Measurements from ENCODE around the gene AOC2.
"Not testable (repeated sequence)": the region's sequence is repeated elsewhere in the genome, so short reads cannot be mapped to it uniquely, and the experiment has no call there.

AOC2 gene

DNA sequence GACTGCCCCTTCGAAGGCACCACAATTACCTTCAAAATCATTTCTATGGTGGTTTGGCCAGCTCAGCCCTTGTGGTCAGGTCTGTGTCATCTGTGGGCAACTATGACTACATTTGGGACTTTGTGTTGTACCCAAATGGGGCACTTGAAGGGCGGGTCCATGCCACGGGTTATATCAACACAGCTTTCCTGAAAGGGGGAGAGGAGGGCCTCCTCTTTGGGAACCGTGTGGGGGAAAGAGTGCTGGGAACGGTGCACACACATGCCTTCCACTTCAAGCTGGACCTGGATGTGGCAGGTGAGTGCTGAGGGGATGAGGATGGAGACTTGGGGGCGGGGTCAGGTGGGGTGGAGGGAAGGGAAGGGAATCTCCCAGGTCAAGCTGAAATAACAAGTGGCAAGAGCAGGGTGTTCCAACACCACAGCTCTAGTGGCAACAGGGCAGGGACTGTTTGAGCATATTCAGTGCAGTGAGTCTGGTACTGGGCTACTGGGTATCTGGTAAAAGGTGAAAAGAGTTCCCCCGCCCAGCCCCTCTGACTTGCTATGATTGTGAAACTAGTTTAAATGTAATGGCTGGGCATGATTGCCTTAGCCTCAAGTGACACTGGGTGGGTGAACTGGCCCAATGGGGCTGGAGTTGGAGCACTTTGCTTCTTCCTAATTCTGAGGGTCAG is 1.7 kb downstream of the AOC2 start:
- H3K4me1 ChIP-seq (ENCODE audit: control insufficient read depth in 1 of 2, insufficient read depth in 2 of 2, low read length in 2 of 2), result peaks cover 10 to 13% of the 10 kb centered on the region in 2 donors
- H3K36me3 ChIP-seq (ENCODE audit: control insufficient read depth in 1 of 2, insufficient read depth in 2 of 2, low read length in 2 of 2), result peaks cover 37 to 44% of the 10 kb centered on the region in 2 donors
- H3K9me3 ChIP-seq (ENCODE audit: control insufficient read depth in 1 of 2, low read length in 2 of 2), result no peaks in the 10 kb centered on the region
- H3K9ac ChIP-seq (ENCODE audit: low read depth in 1 of 2, low read length in 2 of 2), result no peak overlapping the region
- no peak overlapping the region for H3K4me3 ChIP-seq (ENCODE audit: low read depth in 1 of 2, low read length in 2 of 2)
- no peaks in the 10 kb centered on the region for H3K27me3 ChIP-seq (ENCODE audit: control insufficient read depth in 1 of 2, insufficient read depth in 2 of 2, low read length in 2 of 2)
- H3K27ac ChIP-seq (ENCODE audit: low read depth, low read length), result no peak overlapping the region

DNA sequence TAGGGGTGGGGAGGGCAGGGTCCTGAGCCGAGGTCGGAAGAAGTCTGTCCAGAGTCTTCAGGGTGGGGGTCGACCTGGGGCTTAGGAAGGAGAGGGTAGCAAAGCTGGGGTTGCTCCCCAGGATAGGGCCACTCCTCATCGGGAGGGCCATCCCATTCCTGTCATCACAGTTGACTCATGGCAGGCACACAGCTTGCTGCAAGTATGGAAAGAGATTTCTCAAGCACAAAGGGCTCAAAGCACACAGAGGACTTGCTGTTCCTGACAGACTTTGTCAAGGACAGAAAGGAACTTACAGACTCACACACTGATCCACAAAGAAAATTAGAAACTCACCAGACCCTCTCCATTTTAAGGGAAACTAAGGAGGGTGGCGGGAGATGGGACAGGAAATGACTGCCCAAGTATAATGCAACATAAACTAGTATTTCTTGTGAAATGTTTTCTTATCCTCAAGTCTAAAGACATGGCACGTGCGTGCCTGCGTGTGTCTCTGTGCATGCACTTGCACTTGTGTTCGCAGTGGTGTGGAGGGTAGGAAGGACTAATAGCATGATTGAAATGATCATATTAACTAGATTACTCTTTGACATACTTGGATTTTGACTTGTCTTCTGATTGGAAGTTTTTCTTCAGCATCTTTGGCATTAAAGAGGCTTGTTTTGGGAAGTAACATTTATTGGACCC is 2.4 kb downstream of the AOC2 start:
- Histone ChIP-seq H3K27ac (ENCODE audit: low read depth, low read length) (no peak overlapping the region), H3K36me3 (ENCODE audit: control insufficient read depth in 1 of 2, insufficient read depth in 2 of 2, low read length in 2 of 2) (peaks cover 31 to 38% of the 10 kb centered on the region in 2 donors), H3K4me3 (ENCODE audit: low read depth in 1 of 2, low read length in 2 of 2) (no peak overlapping the region), H3K9me3 (ENCODE audit: control insufficient read depth in 1 of 2, low read length in 2 of 2) (no peaks in the 10 kb centered on the region), H3K4me1 (ENCODE audit: control insufficient read depth in 1 of 2, insufficient read depth in 2 of 2, low read length in 2 of 2) (peaks cover 10 to 13% of the 10 kb centered on the region in 2 donors), H3K9ac (ENCODE audit: low read depth in 1 of 2, low read length in 2 of 2) (no peak overlapping the region), H3K27me3 (ENCODE audit: control insufficient read depth in 1 of 2, insufficient read depth in 2 of 2, low read length in 2 of 2) (no peaks in the 10 kb centered on the region)

DNA sequence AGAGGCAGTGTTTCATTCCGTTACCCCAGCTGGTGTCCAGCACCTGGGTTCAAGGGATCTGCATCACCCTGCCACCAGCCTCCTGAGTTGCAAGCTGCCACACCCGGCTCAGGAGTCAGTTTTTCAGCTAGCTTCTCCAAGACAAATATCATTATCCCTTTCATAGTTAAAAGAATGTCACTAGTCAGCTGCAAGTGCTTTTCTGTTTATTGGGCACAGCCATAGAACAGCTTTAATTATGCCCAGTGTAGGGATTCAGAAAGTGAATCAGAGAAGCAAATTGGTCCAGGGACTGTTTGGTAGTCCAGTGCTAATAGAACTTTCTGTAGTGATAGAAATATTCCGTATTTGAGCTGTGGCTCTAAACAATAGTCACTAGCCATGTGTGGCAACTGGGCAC is 3.7 kb downstream of the AOC2 start:
- Histone ChIP-seq H3K27me3 (ENCODE audit: control insufficient read depth in 1 of 2, insufficient read depth in 2 of 2, low read length in 2 of 2) (no peaks in the 10 kb centered on the region), H3K9ac (ENCODE audit: low read depth in 1 of 2, low read length in 2 of 2) (no peak overlapping the region), H3K36me3 (ENCODE audit: control insufficient read depth in 1 of 2, insufficient read depth in 2 of 2, low read length in 2 of 2) (peaks cover 19 to 24% of the 10 kb centered on the region in 2 donors), H3K9me3 (ENCODE audit: control insufficient read depth in 1 of 2, low read length in 2 of 2) (no peaks in the 10 kb centered on the region), H3K4me1 (ENCODE audit: control insufficient read depth in 1 of 2, insufficient read depth in 2 of 2, low read length in 2 of 2) (peaks cover 10 to 13% of the 10 kb centered on the region in 2 donors), H3K4me3 (ENCODE audit: low read depth in 1 of 2, low read length in 2 of 2) (no peak overlapping the region), H3K27ac (ENCODE audit: low read depth, low read length) (no peak overlapping the region)

DNA sequence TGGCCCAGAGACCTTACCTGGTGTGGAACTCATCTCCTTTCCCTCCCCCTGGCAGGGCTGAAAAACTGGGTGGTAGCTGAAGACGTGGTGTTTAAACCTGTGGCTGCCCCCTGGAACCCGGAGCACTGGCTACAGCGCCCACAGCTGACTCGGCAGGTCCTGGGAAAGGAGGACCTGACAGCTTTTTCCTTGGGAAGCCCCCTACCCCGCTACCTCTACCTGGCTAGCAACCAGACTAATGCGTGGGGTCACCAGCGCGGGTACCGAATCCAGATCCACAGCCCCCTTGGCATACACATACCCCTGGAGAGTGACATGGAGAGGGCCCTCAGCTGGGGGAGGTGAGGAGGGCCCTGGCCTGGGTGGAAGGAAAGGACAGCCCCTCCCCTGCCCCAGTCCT is 4.7 kb downstream of the AOC2 start:
- Histone ChIP-seq H3K27me3 (ENCODE audit: control insufficient read depth in 1 of 2, insufficient read depth in 2 of 2, low read length in 2 of 2) (no peaks in the 10 kb centered on the region), H3K9ac (ENCODE audit: low read depth in 1 of 2, low read length in 2 of 2) (no peak overlapping the region), H3K9me3 (ENCODE audit: control insufficient read depth in 1 of 2, low read length in 2 of 2) (no peaks in the 10 kb centered on the region), H3K4me1 (ENCODE audit: control insufficient read depth in 1 of 2, insufficient read depth in 2 of 2, low read length in 2 of 2) (peaks cover 10 to 13% of the 10 kb centered on the region in 2 donors), H3K4me3 (ENCODE audit: low read depth in 1 of 2, low read length in 2 of 2) (no peak overlapping the region), H3K36me3 (ENCODE audit: control insufficient read depth in 1 of 2, insufficient read depth in 2 of 2, low read length in 2 of 2) (peaks cover 12 to 18% of the 10 kb centered on the region in 2 donors), H3K27ac (ENCODE audit: low read depth, low read length) (no peak overlapping the region)

DNA sequence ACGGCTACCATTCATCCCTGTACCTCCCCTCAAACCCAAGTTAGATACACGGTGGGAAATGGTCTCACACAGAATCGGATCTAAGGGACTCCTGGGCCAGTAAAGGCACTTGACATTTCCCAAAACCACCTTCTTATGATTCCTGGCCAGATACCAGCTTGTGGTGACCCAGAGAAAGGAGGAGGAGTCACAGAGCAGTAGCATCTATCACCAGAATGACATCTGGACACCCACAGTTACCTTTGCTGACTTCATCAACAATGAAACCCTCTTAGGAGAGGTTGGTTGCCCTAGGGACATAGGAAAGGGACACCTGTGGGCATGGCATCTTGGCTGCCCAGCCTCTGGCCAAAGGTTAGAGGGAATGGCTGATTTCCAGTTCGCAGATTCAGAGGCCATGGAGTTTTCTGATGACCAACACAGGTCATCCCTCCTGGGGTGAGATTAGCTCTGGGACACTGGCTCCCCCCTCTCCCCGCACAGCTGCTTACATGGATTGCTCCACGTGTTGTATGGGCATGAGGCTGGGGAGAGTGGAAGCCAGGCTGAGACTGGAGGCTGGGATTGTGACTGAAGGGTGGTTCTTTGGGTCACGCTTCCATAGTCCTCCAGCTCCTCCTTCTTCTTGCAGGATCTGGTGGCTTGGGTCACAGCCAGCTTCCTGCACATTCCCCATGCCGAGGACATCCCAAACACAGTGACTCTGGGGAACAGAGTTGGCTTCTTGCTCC is 5.2 kb downstream of the AOC2 start:
- Histone ChIP-seq H3K4me3 (ENCODE audit: low read depth in 1 of 2, low read length in 2 of 2) (peak overlapping the region; percentile 11 to 41), H3K27ac (ENCODE audit: low read depth, low read length) (no peak overlapping the region), H3K4me1 (ENCODE audit: control insufficient read depth in 1 of 2, insufficient read depth in 2 of 2, low read length in 2 of 2) (peaks cover 10 to 13% of the 10 kb centered on the region in 2 donors)

DNA sequence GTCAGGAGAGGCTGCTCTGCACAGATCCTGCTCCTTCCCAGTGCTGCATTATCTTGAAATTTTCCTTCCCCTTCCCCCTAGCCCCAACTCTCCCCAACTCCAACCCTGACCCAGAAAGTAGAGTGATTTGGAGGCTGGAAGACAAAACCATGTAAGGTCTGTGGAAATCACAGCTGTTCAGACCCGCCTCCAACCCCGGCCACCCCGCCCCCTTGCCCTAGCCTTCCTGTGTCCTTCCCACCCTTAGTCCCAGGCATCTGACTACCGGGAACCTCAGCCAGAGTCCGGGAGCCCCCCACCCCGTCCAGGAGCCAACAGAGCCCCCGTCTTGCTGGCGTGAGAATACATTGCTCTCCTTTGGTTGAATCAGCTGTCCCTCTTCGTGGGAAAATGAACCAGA is 6.6 kb downstream of the AOC2 start, which contains the start of gene AOC3:
AOC3 (plus strand) TSS at position 246 of the 400 bp plus-strand sequence; CDS start at position 391, 145 bp downstream.
- H3K27me3 ChIP-seq (ENCODE audit: control insufficient read depth in 1 of 2, insufficient read depth in 2 of 2, low read length in 2 of 2), result no peaks in the 10 kb centered on the region
- H3K4me1 ChIP-seq (ENCODE audit: control insufficient read depth in 1 of 2, insufficient read depth in 2 of 2, low read length in 2 of 2), result peaks cover 10 to 13% of the 10 kb centered on the region in 2 donors
- no peaks in the 10 kb centered on the region for H3K36me3 ChIP-seq (ENCODE audit: control insufficient read depth in 1 of 2, insufficient read depth in 2 of 2, low read length in 2 of 2)
- H3K27ac ChIP-seq (ENCODE audit: low read depth, low read length), result peak within 1 kb of the TSS; percentile 42
- H3K9me3 ChIP-seq (ENCODE audit: control insufficient read depth in 1 of 2, low read length in 2 of 2), result no peaks in the 10 kb centered on the region
- H3K9ac ChIP-seq (ENCODE audit: low read depth in 1 of 2, low read length in 2 of 2), result no peak within 1 kb of the TSS
- peak within 1 kb of the TSS; percentile 11 to 41 for H3K4me3 ChIP-seq (ENCODE audit: low read depth in 1 of 2, low read length in 2 of 2)

More for the DNA sequence above, 5.2 kb downstream of the AOC2 start:
- Histone ChIP-seq H3K9ac (ENCODE audit: low read depth in 1 of 2, low read length in 2 of 2) (no peak overlapping the region), H3K9me3 (ENCODE audit: control insufficient read depth in 1 of 2, low read length in 2 of 2) (no peaks in the 10 kb centered on the region), H3K36me3 (ENCODE audit: control insufficient read depth in 1 of 2, insufficient read depth in 2 of 2, low read length in 2 of 2) (peaks cover 8 to 12% of the 10 kb centered on the region in 2 donors), H3K27me3 (ENCODE audit: control insufficient read depth in 1 of 2, insufficient read depth in 2 of 2, low read length in 2 of 2) (no peaks in the 10 kb centered on the region)

DNA sequence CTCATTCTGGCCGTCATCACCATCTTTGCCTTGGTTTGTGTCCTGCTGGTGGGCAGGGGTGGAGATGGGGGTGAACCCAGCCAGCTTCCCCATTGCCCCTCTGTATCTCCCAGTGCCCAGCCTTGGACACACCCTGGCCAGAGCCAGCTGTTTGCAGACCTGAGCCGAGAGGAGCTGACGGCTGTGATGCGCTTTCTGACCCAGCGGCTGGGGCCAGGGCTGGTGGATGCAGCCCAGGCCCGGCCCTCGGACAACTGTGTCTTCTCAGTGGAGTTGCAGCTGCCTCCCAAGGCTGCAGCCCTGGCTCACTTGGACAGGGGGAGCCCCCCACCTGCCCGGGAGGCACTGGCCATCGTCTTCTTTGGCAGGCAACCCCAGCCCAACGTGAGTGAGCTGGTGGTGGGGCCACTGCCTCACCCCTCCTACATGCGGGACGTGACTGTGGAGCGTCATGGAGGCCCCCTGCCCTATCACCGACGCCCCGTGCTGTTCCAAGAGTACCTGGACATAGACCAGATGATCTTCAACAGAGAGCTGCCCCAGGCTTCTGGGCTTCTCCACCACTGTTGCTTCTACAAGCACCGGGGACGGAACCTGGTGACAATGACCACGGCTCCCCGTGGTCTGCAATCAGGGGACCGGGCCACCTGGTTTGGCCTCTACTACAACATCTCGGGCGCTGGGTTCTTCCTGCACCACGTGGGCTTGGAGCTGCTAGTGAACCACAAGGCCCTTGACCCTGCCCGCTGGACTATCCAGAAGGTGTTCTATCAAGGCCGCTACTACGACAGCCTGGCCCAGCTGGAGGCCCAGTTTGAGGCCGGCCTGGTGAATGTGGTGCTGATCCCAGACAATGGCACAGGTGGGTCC is 7.2 kb downstream of the AOC2 start:
- not testable (repeated sequence) for H3K9me3 ChIP-seq (ENCODE audit: control insufficient read depth in 1 of 2, low read length in 2 of 2); H3K9ac ChIP-seq (ENCODE audit: low read depth in 1 of 2, low read length in 2 of 2); H3K36me3 ChIP-seq (ENCODE audit: control insufficient read depth in 1 of 2, insufficient read depth in 2 of 2, low read length in 2 of 2); H3K27me3 ChIP-seq (ENCODE audit: control insufficient read depth in 1 of 2, insufficient read depth in 2 of 2, low read length in 2 of 2)
- H3K4me1 ChIP-seq (ENCODE audit: control insufficient read depth in 1 of 2, insufficient read depth in 2 of 2, low read length in 2 of 2), result peaks cover 10 to 13% of the 10 kb centered on the region in 2 donors
- peak overlapping the region; percentile 42 for H3K27ac ChIP-seq (ENCODE audit: low read depth, low read length)
- H3K4me3 ChIP-seq (ENCODE audit: low read depth in 1 of 2, low read length in 2 of 2), result peak overlapping the region in 1 of 2 donors; percentile 32

DNA sequence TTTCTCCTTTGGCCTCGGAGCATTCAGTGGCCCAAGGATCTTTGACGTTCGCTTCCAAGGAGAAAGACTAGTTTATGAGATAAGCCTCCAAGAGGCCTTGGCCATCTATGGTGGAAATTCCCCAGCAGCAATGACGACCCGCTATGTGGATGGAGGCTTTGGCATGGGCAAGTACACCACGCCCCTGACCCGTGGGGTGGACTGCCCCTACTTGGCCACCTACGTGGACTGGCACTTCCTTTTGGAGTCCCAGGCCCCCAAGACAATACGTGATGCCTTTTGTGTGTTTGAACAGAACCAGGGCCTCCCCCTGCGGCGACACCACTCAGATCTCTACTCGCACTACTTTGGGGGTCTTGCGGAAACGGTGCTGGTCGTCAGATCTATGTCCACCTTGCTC is 8.0 kb downstream of the AOC2 start:
- Histone ChIP-seq H3K9me3 (ENCODE audit: control insufficient read depth in 1 of 2, low read length in 2 of 2) (no peaks in the 10 kb centered on the region), H3K27ac (ENCODE audit: low read depth, low read length) (peak overlapping the region; percentile 1), H3K36me3 (ENCODE audit: control insufficient read depth in 1 of 2, insufficient read depth in 2 of 2, low read length in 2 of 2) (no peaks in the 10 kb centered on the region), H3K4me1 (ENCODE audit: control insufficient read depth in 1 of 2, insufficient read depth in 2 of 2, low read length in 2 of 2) (peaks cover 10 to 13% of the 10 kb centered on the region in 2 donors), H3K9ac (ENCODE audit: low read depth in 1 of 2, low read length in 2 of 2) (no peak overlapping the region), H3K4me3 (ENCODE audit: low read depth in 1 of 2, low read length in 2 of 2) (peak overlapping the region in 1 of 2 donors; percentile 46), H3K27me3 (ENCODE audit: control insufficient read depth in 1 of 2, insufficient read depth in 2 of 2, low read length in 2 of 2) (no peaks in the 10 kb centered on the region)

DNA sequence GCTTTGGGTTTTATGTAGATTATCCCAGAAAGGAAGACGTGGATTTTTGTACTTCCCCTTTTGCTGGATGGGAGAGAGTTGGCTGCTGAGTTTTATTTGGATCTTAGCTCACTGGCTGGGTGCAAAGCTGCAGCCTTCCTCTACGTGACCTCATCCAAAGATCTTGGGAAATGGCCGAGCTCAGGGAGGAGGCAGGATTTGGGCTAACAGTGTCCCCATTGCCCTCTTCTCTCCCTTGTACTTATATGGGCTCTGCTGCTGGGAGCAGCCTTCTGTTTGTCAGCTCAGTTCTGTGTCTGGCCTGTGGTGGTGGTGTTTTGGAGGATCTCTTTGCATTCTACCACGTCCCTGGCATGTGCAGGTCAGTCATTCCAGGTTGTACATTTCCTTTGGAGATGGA is 8.6 kb downstream of the AOC2 start:
- no peaks in the 10 kb centered on the region for H3K36me3 ChIP-seq (ENCODE audit: control insufficient read depth in 1 of 2, insufficient read depth in 2 of 2, low read length in 2 of 2)
- no peaks in the 10 kb centered on the region for H3K27me3 ChIP-seq (ENCODE audit: control insufficient read depth in 1 of 2, insufficient read depth in 2 of 2, low read length in 2 of 2)
- H3K4me1 ChIP-seq (ENCODE audit: control insufficient read depth in 1 of 2, insufficient read depth in 2 of 2, low read length in 2 of 2), result peaks cover 10 to 13% of the 10 kb centered on the region in 2 donors
- H3K4me3 ChIP-seq (ENCODE audit: low read depth in 1 of 2, low read length in 2 of 2), result peak overlapping the region; percentile 46 to 51
- no peak overlapping the region for H3K27ac ChIP-seq (ENCODE audit: low read depth, low read length)
- no peaks in the 10 kb centered on the region for H3K9me3 ChIP-seq (ENCODE audit: control insufficient read depth in 1 of 2, low read length in 2 of 2)
- no peak overlapping the region for H3K9ac ChIP-seq (ENCODE audit: low read depth in 1 of 2, low read length in 2 of 2)
